Heart left ventricle (tissue), 16 donors: ENCODE results near the gene C1QTNF6. TPM values are rescaled to one million over a fixed set of nuclear protein-coding genes. Genes with fewer than 3 reads are reported as not detected.

Experiments
- ATAC-seq, 4 donors: fragments of 200-7000 bp; cut with Tn5 transposase; one replicate each; pipeline ENCODE4 v1.9.1; 2020 to 2022; ENCODE audit warnings: moderate library complexity in 4 of 4, mild to moderate bottlenecking in 3 of 4, moderate number of reproducible peaks in 1 of 4
- DNase-seq, 5 donors: peaks; one replicate each; pipeline ENCODE4 v3.0.0-alpha.2; 2020
- H3K27ac ChIP-seq, 12 donors: fragments of 200-600 bp; sonication (generic) in 4 of 12; one replicate each; pipeline versions ENCODE4 v1.5.0 to v1.8.0; 2016 to 2022; ENCODE audit warnings: mild to moderate bottlenecking in 2 of 12
- H3K27me3 ChIP-seq, 9 donors: fragments of 200-600 bp; sonication (generic) in 2 of 9; one replicate each; pipeline versions ENCODE4 v1.5.1 to v1.8.0; 2016 to 2022; ENCODE audit warnings: mild to moderate bottlenecking in 3 of 9
- H3K36me3 ChIP-seq, 9 donors: fragments of 200-600 bp; sonication (generic) in 2 of 9; one replicate each; pipeline versions ENCODE4 v1.5.0 to v1.8.0; 2018 to 2022; ENCODE audit warnings: mild to moderate bottlenecking in 2 of 9
- H3K4me1 ChIP-seq, 12 donors: fragments of 200-600 bp; sonication (generic) in 4 of 12; one replicate each; pipeline versions ENCODE4 v1.5.0 to v1.8.0; 2016 to 2022; ENCODE audit warnings: mild to moderate bottlenecking in 3 of 12
- H3K4me3 ChIP-seq, 12 donors: fragments of 200-600 bp; sonication (generic) in 4 of 12; one replicate each; pipeline versions ENCODE4 v1.5.0 to v1.8.0; 2017 to 2022; ENCODE audit warnings: mild to moderate bottlenecking in 9 of 12, moderate library complexity in 4 of 12
- H3K9me3 ChIP-seq, 12 donors: fragments of 200-600 bp; sonication (generic) in 4 of 12; one replicate each; pipeline versions ENCODE4 v1.5.0 to v1.8.0; 2016 to 2022; ENCODE audit warnings: mild to moderate bottlenecking in 1 of 12
- POLR2A ChIP-seq, 2 donors: fragments of 450-650 bp; IDR thresholded peaks; one replicate each; pipeline ENCODE4 v1.6.1; 2017; ENCODE audit warnings: antibody characterized with exemption in 2 of 2, mild to moderate bottlenecking in 2 of 2, moderate library complexity in 2 of 2
- WGBS, 4 donors: extraction: QIAGEN DNeasy Blood & Tissue Kit in 2 of 4; methylation state at CpG; one replicate each; pipeline versions ENCODE4 v1.1.5 to v1.1.7; 2013 to 2018; 5-methylcytosine and 5-hydroxymethylcytosine counted together
- intact Hi-C, 10 donors: fragments of 100-400 bp; cut with DNase I; formaldehyde crosslinking; loops; one replicate each; pipeline versions ENCODE4 v1.11.1 to v1.14.2; 2022
- polyA plus RNA-seq, 2 donors: library from polyadenylated mRNA; stranded (reverse); fragments of 200-250 nt; gene quantifications; one replicate each; pipeline ENCODE4 v1.2.3, GENCODE V29; 2013
- total RNA-seq, 9 donors: library from RNA; depleted of rRNA in 2 of 9; stranded (reverse); fragments of >200 nt in 2 of 9; fragmentation: NEBNext Ultra II Directional in 3 of 9; extraction: Animal tissue kit (Norgen Biotek cat#: 25700) in 3 of 9; gene quantifications; one replicate each; pipeline versions ENCODE4 v1.1.0 to v1.2.4, GENCODE V29; 2016 to 2023
- TF ChIP-seq, protein P1 (sequence below), 12 donors: fragments of 200-600 bp; sonication (generic) in 4 of 12; IDR thresholded peaks; one replicate each; pipeline versions ENCODE4 v1.5.0 to v1.8.0; 2018 to 2022; ENCODE audit warnings: antibody characterized with exemption in 12 of 12, mild to moderate bottlenecking in 5 of 12
- donor health status: ischemic (EF 13 %, LVEDD 7.1; RV severe dilation, severe dysfunction).
- donor health status: healthy with polysubstance abuse.
- donor health status: DM: no; HTN: yes; CAD: no.
- donor health status: DM: no; HTN: no; CAD: no.
- donor health status: ischemic (EF 25% LVEDD 6.9; RV normal size, moderate dysfunction).
- donor health status: ischemic (EF 25% LVEDD 5.7; RV mildly dilated, moderate dysfunction).
- donor health status: healthy.
- donor health status: DM: yes; HTN: yes; CAD: no.
- donor health status: ischemic (EF 35%, LVEDD 5.7; RV mildly dilated, moderate dysfunction).
- donor health status: nonischemic (EF 11% LVEDD 7.7; RV severe dilation, severe dysfunction).
- donor health status: DM: yes; HTN: yes; CAD: no.
- donor health status: PGD.
- donor health status: ischemic (EF 29% LVEDD 5.4; RV normal size, mild dysfunction).
- donor health status: nonischemic (EF 23%, LVEDD 6.1; RV moderate dilation, normal function).

C1QTNF6 gene
- total and polyA plus RNA-seq, 11 donors: 0.31 to 11.9 (median 1.4) TPM

DNA sequence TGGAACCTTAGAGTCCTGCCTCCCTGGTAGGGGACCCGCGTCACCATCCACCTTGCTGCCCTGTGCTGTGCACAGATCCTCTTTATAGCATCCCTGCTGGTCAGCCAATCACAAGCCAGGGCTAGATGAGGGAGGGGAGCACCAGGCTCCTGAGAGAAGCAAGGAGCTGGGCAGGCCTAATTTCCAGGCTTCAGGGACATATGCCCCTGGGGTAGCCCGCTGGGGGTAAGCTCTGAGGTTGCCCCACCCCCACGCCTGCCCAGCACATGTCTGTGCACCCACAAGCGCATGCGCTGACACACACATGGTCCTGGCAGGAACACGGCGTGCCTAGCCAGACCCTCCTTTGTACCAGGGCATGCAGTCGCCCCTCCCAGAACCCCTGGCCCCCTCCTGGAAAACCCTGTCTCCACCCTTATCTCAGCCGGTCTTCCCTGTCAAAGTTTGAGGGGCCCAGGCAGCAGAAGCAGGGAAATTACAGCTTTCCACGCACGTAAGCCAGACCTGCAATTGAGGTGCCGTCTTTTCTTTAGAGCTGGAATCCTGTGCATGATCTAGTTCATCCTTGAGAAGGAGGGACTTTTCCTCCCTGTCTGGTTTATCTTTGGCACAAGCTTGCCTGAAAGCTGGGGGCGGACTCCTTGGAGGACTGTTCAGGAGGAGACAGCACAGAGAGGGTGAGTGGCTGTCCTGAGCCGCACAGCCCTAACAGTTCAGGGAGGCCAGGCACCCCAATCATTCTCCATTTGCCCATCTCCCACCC is 22.2 kb upstream of the C1QTNF6 start:
- 62 to 69% (median 65%) methylated on average over 12 to 15 of the region's 15 CpGs for WGBS, 4 donors
- intact Hi-C loops: no loop called here
- peaks cover 0 to 30% (median 4%) of the 10 kb centered on the region in 9 donors for H3K27me3 ChIP-seq
- H3K4me1 ChIP-seq: peaks cover 0 to 7% (median 0%) of the 10 kb centered on the region in 12 donors
- H3K4me3 ChIP-seq: no peak overlapping the region
- no peaks in the 10 kb centered on the region for H3K36me3 ChIP-seq
- no peak overlapping the region for H3K27ac ChIP-seq
- ATAC-seq (no peak), DNase-seq (no peak)
- TF ChIP-seq, protein P1, sequence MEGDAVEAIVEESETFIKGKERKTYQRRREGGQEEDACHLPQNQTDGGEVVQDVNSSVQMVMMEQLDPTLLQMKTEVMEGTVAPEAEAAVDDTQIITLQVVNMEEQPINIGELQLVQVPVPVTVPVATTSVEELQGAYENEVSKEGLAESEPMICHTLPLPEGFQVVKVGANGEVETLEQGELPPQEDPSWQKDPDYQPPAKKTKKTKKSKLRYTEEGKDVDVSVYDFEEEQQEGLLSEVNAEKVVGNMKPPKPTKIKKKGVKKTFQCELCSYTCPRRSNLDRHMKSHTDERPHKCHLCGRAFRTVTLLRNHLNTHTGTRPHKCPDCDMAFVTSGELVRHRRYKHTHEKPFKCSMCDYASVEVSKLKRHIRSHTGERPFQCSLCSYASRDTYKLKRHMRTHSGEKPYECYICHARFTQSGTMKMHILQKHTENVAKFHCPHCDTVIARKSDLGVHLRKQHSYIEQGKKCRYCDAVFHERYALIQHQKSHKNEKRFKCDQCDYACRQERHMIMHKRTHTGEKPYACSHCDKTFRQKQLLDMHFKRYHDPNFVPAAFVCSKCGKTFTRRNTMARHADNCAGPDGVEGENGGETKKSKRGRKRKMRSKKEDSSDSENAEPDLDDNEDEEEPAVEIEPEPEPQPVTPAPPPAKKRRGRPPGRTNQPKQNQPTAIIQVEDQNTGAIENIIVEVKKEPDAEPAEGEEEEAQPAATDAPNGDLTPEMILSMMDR (IDR thresholded peaks at IDR 0.05): no peak
- TF ChIP-seq POLR2A (IDR thresholded peaks at IDR 0.05): no peak
- no peaks in the 10 kb centered on the region for H3K9me3 ChIP-seq

GRCh38 chr22:37209140-37209845 is 21.2 kb upstream of the C1QTNF6 start:
- Histone ChIP-seq H3K4me3 (no peak overlapping the region), H3K27me3 (peaks cover 0 to 30% (median 4%) of the 10 kb centered on the region in 9 donors), H3K27ac (no peak overlapping the region), H3K4me1 (peaks cover 0 to 7% (median 0%) of the 10 kb centered on the region in 12 donors), H3K9me3 (no peaks in the 10 kb centered on the region), H3K36me3 (no peaks in the 10 kb centered on the region)
- 76 to 85% (median 82%) methylated on average over 7 to 9 of the region's 9 CpGs for WGBS, 4 donors
- DNase-seq: no peak
- intact Hi-C loops: no loop called here
- no peak for ATAC-seq
- TF ChIP-seq, protein P1 (IDR thresholded peaks at IDR 0.05): no peak
- TF ChIP-seq POLR2A (IDR thresholded peaks at IDR 0.05): no peak

DNA sequence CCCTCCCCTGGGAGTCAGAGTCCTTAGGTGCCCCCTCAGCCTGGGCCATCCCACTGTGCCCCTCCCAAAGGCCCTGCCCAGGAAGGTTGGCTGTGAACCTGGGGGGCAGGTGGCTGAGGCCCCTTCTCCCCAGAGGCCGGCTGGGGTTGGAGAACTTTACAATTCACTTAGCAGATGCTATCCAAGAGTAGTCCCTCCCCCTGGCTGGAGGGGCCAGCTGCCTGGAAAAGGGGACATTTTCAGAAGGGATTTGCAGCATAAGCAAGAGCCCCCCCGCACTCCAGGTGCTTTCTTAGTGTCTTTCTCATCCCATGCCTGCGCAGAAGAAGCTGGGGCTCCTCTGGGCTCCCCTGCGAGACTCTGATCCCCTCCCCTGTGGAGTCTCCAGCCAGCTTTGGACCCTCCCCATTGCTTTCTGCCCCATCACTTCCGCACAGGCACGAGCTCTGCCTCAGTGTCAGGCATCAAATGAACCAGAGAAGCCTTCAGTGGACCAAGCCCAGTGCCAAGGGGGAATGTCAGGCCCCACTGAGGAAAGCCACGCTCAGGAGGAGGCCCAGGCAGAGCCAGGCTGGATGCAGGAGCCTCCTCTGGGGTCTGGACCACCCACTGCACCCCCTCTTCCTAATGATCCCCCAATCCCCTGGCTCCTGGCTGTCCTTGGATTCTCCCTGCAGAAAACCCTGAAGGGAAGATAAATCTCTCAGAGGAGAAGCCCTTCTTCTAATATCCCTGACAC is 20.5 kb upstream of the C1QTNF6 start:
- TF ChIP-seq, protein P1 (IDR thresholded peaks at IDR 0.05): no peak
- TF ChIP-seq POLR2A (IDR thresholded peaks at IDR 0.05): no peak

GRCh38 chr22:37207981-37208380 is 19.9 kb upstream of the C1QTNF6 start:
- Histone ChIP-seq H3K4me3 (no peak overlapping the region), H3K4me1 (peaks cover 0 to 7% (median 0%) of the 10 kb centered on the region in 12 donors), H3K9me3 (no peaks in the 10 kb centered on the region), H3K27me3 (peaks cover 0 to 23% (median 4%) of the 10 kb centered on the region in 9 donors), H3K27ac (no peak overlapping the region), H3K36me3 (no peaks in the 10 kb centered on the region)
- intact Hi-C loops: no loop called here
- TF ChIP-seq POLR2A (IDR thresholded peaks at IDR 0.05): no peak
- TF ChIP-seq, protein P1 (IDR thresholded peaks at IDR 0.05): no peak
- 80 to 88% (median 81%) methylated on average over 7 of the region's 7 CpGs for WGBS, 4 donors
- DNase-seq (no peak), ATAC-seq (no peak)

More for the DNA sequence above, 20.5 kb upstream of the C1QTNF6 start:
- H3K36me3 ChIP-seq: no peaks in the 10 kb centered on the region
- ATAC-seq (no peak), DNase-seq (no peak)
- H3K4me1 ChIP-seq: peaks cover 0 to 7% (median 0%) of the 10 kb centered on the region in 12 donors
- H3K27ac ChIP-seq: no peak overlapping the region
- H3K4me3 ChIP-seq: no peak overlapping the region
- H3K9me3 ChIP-seq: no peaks in the 10 kb centered on the region
- H3K27me3 ChIP-seq: peaks cover 0 to 26% (median 4%) of the 10 kb centered on the region in 9 donors
- intact Hi-C loops: no loop called here
- 69 to 81% (median 76%) methylated on average over 7 of the region's 7 CpGs for WGBS, 4 donors
